ENCODE results near the gene FTSJ1.
"Not testable (repeated sequence)": the region's sequence is repeated elsewhere in the genome, so short reads cannot be mapped to it uniquely, and the experiment has no call there.

FTSJ1 gene, protein sequence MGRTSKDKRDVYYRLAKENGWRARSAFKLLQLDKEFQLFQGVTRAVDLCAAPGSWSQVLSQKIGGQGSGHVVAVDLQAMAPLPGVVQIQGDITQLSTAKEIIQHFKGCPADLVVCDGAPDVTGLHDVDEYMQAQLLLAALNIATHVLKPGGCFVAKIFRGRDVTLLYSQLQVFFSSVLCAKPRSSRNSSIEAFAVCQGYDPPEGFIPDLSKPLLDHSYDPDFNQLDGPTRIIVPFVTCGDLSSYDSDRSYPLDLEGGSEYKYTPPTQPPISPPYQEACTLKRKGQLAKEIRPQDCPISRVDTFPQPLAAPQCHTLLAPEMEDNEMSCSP

DNA sequence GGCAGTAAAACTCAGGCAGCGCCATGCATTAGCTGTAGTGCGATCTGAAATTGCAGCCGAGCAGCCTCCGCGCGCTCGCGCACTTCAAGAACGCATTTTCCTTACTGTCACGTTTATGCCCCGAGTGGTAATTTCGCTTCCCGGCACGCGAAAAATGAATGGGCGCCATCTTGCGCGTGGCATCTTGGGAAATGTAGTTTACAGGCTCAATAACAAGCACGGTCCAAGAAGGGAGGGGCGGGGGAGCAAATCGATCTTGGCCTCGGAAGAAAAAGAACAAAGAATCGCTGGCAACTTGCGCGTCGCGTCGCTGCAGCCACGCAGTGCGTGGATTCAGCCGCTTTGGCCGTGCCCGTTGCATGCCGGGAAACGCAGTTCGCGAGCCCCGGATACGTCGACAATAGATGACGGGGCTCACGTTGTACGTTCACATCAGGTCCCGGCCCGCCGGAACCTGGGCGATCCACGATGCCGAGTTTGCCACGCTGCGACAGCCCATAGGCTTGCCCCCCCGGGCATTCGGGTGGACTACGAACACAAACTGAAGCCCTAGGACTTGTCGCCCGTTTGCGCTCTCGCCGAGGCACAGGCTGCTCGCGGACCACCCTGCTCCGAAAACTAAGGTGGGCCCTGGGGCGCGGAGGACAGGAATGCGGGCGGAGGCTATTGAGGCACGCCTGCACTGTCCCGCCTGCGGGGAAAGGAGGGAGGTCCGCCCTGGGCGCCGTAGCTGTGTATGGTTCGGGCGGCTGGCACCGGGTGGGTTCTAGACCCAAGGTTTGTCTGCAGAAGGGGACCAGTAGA is at the start of gene FTSJ1:
Gene FTSJ1 (plus strand): TSS at position 426 of the 804 bp plus-strand sequence. CDS start 1,849 bp downstream, outside the sequence.
- peak; percentile 84 for DNase-seq

DNA sequence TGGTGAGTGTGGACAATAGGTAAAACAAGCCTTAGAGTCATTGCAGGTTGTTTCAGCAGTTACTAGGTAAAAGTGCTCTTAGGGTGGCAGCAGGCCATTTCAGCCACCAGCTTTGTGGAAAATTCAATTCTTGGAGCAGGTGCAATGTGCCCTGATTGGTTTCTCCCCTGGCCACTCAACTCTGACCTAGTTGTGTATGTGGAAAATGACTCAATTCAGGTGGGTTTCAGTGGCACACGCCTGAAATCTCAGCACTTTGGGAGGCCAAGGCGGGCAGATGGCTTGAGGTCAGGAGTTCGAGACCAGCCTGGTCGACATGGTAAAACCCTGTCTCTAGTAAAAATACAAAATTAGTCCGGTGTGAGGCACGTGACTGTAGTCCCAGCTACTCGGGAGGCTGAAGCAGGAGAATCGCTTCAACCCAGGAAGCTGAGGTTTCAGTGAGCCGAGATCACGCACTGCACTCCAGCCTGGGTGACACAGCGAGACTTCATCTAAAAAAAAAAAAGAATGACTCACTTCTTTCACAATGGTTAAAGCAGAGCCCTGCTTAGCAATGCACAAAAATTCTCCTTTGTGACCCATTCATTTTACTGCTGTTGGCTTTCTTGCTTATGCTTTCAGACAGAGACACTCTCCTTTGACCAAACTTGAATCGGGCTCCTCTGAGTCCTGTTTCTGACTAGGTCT is 48.8 kb upstream of the FTSJ1 start:
- not testable (repeated sequence) for DNase-seq

DNA sequence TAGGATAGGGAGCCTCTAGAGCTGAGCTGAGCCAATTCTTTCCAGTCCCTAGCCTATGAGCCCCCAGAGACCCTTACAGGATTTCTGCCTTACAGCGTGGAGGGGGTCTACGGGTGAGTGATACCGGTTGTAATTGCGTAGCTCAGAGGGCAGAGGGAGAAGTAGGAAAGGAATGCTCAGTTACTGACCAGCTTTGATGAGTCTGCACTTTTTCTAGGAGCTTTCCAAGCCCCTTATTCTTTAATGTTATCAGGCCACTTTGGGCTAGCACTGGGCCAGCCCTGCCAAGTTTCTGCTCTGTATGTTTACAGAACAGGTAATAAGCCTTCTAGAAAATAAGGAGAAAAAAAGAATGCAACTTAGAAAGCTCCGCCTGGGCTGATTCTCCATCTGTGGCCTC is 46.4 kb upstream of the FTSJ1 start:
- not testable (repeated sequence) for DNase-seq

DNA sequence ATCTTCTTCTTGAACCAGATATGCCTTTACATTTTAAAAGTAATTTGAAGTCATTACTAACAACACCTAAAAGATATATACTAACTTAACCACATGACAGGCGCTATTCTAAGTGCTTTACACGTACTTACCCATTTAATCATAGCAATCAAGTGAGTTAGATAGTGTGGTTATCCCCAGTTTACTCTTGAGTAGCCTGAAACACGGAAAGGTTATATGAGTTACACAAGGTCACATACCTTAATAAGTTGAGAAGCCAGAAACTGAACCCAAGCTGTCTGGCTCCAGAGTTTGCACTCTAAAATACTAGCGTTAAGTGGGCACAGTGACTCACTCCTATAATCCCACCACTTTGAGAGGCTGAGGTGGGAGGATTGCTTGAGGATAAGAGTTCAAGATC is 45.8 kb upstream of the FTSJ1 start:
- not testable (repeated sequence) for DNase-seq

DNA sequence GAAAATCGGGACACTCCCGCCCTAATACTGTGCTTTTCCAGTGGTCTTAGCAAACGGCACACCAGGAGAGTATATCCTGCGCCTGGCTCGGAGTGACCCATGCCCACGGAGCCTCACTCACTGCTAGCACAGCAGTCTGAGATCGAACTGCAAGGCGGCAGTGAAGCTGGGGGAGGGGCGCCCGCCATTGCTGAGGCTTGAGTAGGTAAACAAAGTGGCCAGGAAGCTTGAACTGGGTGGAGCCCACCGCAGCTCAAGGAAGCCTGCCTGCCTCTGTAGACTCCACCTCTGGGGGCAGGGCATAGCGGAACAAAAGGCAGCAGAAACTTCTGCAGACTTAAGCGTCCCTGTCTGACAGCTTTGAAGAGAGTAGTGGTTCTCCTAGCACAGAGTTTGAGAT is 42.3 kb upstream of the FTSJ1 start:
- DNase-seq: not testable (repeated sequence)

DNA sequence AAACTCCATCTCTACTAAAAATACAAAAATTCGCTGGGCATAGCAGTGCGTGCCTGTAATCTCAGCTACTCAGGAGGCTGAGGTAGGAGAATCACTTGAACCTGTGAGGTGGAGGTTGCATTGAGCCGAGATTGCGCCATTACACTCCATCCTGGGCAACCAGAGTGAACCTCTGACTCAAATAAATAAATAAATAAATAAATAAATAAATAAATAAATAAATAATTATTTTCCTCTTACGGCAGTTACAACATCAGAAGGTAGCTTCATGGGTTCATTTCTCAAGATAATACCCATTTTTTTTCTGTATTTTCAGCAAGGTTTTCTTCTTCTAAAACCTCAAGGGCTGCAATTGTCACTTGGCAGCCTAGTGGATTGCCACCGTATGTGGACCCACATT is 28.8 kb upstream of the FTSJ1 start:
- DNase-seq: not testable (repeated sequence)

DNA sequence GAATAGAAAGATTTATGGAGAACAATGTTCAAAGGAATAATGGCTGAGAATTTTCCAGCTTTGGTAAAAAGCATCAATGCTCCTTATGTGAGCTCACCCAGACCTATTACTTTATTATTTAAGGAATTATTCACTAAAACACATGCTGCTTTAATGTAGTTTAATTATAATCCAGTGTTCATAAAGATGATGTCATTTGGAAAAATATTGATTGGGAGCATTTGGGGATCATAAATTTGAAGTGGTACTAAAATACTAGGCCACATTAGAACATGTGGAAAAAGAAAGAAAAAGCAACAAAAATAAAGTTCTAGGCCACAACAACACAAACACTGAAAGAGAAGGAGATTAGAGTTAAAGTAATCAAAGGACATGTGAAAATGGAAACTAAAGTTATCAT is 25.9 kb upstream of the FTSJ1 start:
- no peak for DNase-seq

DNA sequence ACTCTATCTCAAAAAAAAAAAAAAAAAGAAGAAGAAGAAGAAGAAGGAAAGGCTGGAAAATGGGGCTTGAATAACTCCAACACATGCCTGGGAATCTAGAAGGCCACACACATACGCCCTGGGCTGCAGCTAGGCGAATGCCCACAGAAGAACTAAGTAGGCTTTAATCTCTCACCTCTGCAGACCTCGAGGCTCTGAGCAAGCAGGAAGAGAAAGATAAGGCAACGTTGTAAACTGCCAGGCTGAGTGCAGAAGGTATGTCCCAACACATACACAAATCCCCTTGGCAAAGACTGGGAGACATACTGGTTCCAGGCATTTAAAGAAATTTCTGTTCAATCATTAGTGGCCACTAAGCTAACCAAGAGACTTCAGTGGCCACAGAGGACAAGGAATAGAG is 24.3 kb upstream of the FTSJ1 start:
- DNase-seq: no peak

DNA sequence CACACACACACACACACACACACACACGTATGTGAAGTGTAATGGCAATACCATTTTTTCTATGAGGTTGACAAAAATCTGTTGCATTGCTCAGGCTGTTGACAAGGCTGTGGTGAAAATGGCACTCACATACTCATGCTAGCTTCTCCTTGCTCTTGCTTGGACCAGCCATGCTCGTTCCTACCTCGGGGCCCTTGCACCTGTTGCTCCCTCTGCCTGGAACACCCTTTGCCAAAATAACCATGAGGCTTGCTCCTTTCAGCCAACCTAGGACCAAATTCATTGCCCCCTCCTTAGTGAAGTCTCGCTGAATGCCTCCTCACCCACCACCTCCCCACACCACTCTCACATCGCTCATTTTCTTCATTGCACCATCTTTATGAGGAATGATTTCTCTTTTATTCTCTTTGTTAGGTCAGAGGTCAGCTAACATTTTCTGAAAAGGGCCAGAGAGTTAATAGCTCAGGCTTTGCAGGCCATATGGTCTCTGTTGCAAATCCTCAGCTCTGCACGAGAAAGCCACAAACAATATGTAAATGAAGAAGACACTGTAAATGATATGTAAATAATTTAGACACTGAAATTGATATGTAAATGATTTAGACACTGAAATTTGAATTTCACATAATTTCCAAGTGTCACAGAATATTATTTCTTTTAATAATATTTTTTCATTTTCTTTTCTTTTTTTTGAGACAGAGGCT is 19.2 kb upstream of the FTSJ1 start:
- DNase-seq: no peak

DNA sequence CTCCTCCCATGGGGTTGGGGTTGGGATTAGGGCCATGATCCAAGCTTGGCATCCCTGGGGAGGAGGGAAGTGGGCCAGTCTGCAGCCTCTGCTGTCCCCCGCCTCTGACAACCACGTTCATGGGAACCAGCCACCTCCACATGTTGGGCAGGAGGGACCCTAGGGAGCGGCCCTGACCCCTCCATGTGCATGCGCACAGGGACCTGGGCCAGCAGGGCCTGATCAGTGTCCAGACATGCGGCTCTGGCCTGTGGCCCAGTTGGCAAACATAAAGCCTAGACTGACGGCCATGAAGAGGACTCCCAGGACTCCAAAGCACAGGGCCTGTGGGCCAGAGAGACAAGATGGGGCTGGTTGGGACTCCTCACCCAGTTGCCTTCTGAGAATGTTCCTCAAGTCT is 17.3 kb upstream of the FTSJ1 start:
- no peak for DNase-seq

DNA sequence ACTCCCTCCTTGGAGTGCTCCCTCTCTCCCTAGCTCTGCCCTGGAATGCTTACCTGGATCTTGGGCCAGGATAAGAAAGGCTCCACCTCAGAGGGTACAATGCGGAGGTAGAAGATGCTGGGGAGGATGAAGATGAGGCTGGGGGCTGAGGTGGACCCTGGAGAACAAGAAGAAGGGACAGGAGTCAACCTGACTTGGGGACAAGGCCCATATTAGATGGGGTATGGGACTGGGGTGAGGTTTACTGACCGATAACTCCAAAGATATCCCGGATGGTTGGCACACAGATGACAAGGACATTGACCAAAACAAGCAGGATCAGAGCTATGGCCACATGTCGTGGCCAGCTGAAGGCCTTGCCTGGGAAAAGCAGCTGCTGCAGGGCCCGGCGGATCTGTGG is 16.5 kb upstream of the FTSJ1 start:
- DNase-seq: no peak

DNA sequence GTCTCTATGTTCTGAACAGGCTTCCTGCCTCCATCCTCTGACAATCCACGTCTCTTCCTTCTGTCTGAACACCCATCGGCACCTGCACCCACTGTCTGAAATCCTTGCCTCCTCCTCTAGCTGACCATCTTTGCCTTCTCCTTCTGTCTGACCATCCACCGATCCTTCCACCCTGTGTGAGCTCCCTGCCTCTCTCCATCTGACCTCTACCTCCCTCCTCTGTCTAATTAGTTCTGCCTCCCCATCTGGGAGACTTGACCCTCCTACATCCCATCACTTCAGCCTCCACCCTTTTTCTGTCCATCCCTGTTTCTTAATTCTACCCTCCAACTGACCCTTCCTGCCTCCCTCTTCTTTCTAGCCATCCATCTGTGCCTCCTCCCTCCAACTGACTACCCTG is 16.0 kb upstream of the FTSJ1 start:
- DNase-seq: no peak

DNA sequence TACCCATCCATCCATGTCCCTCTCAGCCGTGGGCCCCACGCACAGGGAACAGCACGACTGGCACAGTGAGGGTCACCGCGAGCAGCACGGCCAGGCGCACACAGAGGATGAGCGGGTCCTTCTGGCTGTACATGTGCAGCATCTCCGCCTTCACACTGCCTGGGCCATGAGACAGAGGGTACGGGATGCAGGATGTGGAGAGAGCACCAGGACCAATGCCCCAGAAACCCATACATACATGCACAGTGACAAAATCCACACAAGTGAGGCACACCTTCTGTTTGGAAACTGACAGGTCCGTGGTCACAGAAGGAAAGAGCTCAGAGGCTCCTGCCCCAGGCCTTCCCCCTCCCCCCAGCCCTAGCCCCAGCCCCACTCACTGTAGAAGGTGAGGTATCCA is 15.4 kb upstream of the FTSJ1 start:
- no peak for DNase-seq

DNA sequence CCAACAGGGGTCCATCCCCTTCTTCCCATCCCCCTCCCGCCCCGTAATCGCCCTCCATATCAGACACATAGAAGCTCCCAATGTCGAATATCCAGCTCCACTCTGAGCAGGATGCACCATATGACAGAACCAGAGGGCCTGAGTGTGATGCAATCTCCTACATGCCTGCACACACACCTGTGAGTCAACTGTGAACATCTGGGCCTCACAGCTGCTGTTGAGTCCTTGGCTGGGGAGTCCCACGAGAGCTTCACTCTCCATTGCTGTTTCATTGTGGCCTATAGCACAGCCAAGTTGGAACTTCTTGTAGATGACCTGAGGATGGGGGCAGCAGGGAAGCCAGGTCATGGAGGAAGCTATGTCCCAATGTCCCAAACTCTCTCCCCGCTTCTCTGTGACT is 14.2 kb upstream of the FTSJ1 start:
- no peak for DNase-seq

DNA sequence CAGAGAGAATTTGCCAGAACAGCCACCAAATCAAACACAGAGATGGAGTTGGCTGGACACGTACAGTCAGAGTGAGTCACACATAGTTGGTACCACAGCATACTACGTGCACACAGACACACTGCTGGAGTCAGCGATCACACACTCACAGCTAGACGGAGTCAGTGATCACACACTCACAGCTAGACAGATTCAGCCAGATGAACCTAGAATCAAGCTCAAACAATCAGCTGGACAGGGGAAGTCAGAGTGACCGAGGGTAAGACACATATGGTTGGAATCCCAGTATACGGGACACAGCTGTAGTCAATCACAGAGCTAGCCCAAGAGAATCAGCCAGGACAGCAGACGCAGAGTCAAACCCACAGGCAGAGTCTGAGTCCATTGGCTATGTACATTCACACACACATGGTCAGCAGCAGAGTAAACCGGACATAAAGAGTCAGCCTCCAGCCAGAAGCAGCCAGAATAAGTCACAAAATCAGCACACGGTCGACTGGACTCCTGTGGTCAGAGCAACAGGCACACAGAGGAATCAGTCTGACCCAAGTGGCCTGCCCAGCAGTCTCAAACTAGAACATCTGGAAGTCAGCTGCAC is 10.6 kb upstream of the FTSJ1 start:
- DNase-seq: no peak

DNA sequence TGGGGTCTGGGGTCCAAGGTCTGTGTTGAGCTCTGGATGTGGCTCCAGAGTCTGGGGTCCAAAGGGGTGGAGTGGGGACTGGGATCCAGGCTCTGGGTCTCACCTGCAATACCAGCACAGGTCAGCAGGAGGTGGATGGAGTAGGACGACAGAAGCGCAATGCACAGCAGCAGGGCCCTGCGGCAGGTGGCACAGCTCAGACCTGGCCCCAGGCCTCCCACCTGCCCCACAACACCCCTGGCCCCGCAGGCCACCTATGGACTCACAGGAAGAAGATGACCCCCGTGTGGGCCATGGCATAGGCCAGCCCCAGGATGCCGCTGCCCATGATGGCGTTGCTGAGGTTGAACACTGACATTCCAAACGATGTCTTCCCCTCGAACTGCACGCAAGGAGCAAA is 9.3 kb upstream of the FTSJ1 start:
- DNase-seq: no peak

DNA sequence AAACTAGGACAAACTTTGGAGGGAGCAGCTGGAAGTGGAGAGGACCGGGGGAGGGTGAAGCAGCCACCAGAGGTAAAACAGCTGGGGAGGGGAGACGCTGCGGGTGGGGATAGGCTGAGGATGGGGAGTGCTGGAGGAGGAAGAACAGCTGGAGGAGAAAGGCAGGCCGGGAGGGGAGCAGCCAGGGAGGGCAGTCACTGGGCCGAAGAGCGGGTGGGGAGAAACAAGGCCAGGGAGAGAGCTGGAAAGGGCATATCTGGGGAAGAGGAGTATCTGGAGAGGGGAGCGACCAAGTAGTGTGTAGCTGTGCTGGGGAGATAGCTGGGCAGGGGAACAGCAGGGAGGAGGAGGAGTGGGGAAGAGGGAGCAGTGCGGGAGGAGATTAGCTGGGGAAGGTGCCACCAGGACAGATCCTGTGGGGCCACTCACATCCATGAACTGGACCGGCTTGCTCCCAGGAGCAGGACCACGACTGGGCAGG is 8.7 kb upstream of the FTSJ1 start:
- no peak for DNase-seq

DNA sequence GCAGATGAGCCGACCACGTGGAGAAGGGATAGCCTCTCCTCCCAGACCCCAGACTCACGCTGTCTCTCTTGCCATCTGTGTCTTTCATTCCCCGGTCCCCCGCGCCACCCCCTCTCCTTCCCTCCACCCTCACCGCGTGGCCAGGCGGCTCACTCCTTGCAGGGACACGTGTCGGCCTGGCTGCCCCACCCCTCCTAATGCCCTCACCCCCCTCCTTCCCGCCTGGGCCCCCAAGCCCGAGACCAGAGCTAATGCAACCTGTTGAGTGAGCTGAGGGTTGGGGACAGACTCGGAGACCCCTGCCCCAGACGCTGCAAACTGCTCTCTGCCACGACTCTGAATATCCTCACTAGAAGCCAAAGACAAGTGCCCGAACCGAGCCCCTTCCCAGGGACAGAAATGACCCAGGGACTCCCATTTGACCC is 7.7 kb upstream of the FTSJ1 start:
- no peak for DNase-seq

DNA sequence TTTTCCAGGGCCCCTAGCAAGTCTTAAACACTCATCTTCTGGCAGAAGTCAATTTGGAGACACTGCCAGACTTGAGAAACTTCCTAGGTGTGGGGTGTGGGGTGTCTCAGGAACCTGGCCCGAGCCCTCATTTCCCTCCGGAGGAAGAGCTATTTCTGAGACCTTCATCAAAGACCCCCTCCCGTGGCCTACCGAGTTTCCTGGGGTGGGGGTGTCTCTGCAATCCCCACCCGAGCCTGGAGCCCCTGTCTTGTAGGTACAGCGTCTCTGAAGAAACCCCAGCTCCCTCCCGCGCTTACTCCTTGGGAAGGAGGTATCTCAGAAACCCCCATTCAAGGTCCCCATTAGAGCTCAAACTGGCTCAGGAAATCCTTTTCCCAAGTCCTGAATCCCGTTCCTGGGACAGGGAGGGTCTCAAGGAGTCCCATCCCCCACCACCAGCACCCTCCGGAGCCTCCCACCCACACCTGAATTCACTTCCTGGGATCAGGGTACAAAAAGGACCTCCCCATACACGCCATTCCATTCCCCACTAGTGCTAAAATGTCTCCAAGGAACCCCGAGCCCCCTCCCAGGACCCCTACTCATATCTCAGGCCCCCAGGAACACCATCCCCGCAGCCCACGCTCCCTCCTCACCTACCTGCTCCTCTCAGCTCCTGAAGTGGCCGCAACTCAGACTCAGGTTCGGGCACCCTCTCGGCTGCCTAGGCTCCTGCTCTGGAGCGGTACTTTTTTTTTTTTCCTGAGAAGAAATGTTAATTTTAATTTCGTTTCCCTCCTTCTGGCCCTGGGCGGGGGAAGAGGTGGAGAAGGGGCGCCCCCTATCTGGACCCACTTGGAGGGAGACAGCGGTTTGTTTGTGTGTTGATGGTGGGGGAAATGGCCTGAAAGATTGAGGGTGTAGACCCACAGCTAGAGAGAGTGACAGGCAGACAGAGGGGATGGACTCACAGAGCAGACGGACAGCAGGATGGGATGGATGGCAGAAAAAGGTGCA is 7.0 kb upstream of the FTSJ1 start:
- DNase-seq: peak; percentile 40

DNA sequence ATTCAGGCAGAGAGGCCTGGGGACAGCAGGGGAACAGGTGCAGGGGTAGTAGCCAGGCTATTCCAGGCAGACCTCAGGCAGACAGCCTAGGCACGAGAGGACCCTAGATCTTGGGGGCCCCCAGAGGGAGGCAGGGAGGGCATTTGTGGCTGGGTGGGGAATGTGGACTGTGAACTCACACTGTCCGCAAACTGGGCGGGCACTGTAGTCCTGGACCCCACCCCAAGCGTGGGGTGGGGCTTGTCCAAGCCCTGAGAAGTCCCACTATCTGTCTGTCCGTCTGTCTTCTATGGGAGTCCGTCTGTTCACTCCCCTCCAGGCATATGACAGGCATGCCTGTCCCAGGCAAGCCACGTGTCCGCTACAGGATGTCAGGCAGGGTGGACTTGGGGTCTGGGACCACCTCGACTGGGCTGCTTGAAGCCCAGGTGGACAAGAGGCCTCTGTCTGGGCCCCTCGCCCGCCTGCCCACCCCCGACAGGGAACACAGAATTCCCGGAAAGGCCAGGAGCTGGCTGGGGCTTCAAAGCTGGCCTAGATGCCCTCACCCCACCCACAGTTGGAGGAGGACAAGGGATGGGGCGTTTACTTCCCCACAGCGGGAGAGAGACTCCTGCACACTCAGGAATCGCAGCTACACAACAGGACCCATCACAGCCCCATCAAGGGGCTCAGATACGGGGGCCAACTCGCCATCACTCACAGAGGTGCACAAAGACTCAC is 5.7 kb upstream of the FTSJ1 start, which contains the start of gene SLC38A5:
Gene SLC38A5 (minus strand): TSS at position 151 of the 723 bp plus-strand sequence. CDS start 2,336 bp downstream, outside the sequence.
- no peak for DNase-seq

DNA sequence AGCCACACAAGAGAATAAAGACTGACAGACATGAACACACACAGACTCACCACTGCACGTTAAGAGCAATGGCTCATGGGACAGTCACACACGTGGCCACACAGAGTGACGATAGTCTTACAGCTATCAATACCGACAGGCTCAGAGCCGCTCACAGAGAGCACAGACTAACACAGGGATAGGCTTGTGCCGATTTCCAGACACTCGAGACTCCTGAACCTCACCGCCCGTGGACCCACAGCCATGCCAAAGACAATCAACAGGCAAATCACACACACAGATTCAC is 5.2 kb upstream of the FTSJ1 start:
- no peak for DNase-seq

Measured in activated T-cell treated with anti-CD3 and anti-CD28 coated beads, Interleukin-2, amount 50 U/mL, for 1 hour (primary cell).